Endothelial cell of umbilical vein (primary cell): ENCODE measurements around the gene ZSWIM6. TPM values are rescaled to one million over a fixed set of nuclear protein-coding genes. Genes with fewer than 3 reads are reported as not detected.

Source experiments
- BruUV-seq: library from RNA; stranded (reverse); fragments of 400-500 nt; replicated peaks from 2 replicates; lab custom pipeline; 2021; lab: Mats Ljungman, UMichigan
- CTCF ChIA-PET: fragments of 300-600, 350-600 bp; sonication (Branson Sonifier 250); formaldehyde crosslinking; loops from one replicate; lab custom pipeline; 2021; ENCODE audit warnings: antibody characterized with exemption, inconsistent platforms; lab: Charles Lee
- POLR2A ChIA-PET: fragments of 300-600, 350-600 bp; sonication (Branson Sonifier 250); formaldehyde crosslinking; loops from one replicate; lab custom pipeline; 2021; ENCODE audit warnings: antibody characterized with exemption, inconsistent platforms; lab: Charles Lee
- DNase-seq: peaks from one replicate; pipeline ENCODE4 v3.0.0-alpha.2; 2011; ENCODE audit warnings: low read depth, low spot score
- FAIRE-seq: peaks from 2 replicates; lab custom pipeline; 2011; peaks lifted over from hg19 to GRCh38; lab: Jason Lieb, UNC
- H2AFZ ChIP-seq: 2 replicates; pipeline ENCODE4 v1.6.0; 2012; ENCODE audit warnings: low read depth, low read length, control low read depth, inconsistent platforms
- H3K27ac ChIP-seq: 2 replicates; pipeline ENCODE4 v1.5.1; 2011; ENCODE audit warnings: low read depth, mild to moderate bottlenecking, control low read depth, low read length, moderate library complexity; ENCODE audit not compliant: insufficient read depth
- H3K27me3 ChIP-seq, 2 experiments: 2 replicates each; pipeline versions ENCODE4 v1.6.0 to v1.6.1; 2011; ENCODE audit warnings: low read length in 2 of 2, mixed read lengths in 1 of 2; ENCODE audit not compliant: control insufficient read depth in 2 of 2, insufficient read depth in 2 of 2
- H3K36me3 ChIP-seq, 2 experiments: 2 replicates in 1 of 2; 3 replicates in 1 of 2; pipeline ENCODE4 v1.5.1; 2011; ENCODE audit warnings: low read length in 2 of 2, mild to moderate bottlenecking in 1 of 2, moderate library complexity in 1 of 2; ENCODE audit not compliant: control insufficient read depth in 2 of 2, insufficient read depth in 2 of 2; ENCODE audit errors: extremely low read depth in 1 of 2
- H3K4me1 ChIP-seq: 3 replicates; pipeline ENCODE4 v1.5.1; 2011; ENCODE audit warnings: mild to moderate bottlenecking, low read length; ENCODE audit not compliant: control insufficient read depth, insufficient read depth; ENCODE audit errors: extremely low read depth
- H3K4me2 ChIP-seq: 2 replicates; pipeline ENCODE4 v1.6.1; 2011; ENCODE audit warnings: low read length, control low read depth, mixed read lengths; ENCODE audit not compliant: insufficient read depth
- H3K4me3 ChIP-seq, 3 experiments: fragments of 200-600 bp in 1 of 3; sonication (generic), shearing (Covaris generic) in 1 of 3; replicated peaks in 1 of 3; 2 replicates each; pipeline ENCODE4 v1.5.1; 2011 to 2016; ENCODE audit warnings: control low read depth in 3 of 3, low read length in 3 of 3, mild to moderate bottlenecking in 2 of 3, inconsistent platforms in 1 of 3, low read depth in 1 of 3, moderate library complexity in 1 of 3; ENCODE audit not compliant: insufficient read depth in 1 of 3
- H3K79me2 ChIP-seq: 2 replicates; pipeline ENCODE4 v1.6.0; 2012; ENCODE audit warnings: low read length, inconsistent platforms; ENCODE audit not compliant: control insufficient read depth, insufficient read depth
- H3K9ac ChIP-seq: replicated peaks from 2 replicates; pipeline ENCODE3; 2011; ENCODE audit warnings: low read length, control low read depth; ENCODE audit not compliant: insufficient read depth; ENCODE audit errors: extremely low read depth
- H3K9me1 ChIP-seq: replicated peaks from 3 replicates; pipeline ENCODE4 v1.6.0; 2011; ENCODE audit warnings: mild to moderate bottlenecking, low read length; ENCODE audit not compliant: control insufficient read depth, insufficient read depth; ENCODE audit errors: extremely low read depth
- H3K9me3 ChIP-seq: replicated peaks from 2 replicates; pipeline ENCODE4 v1.5.1; 2012; ENCODE audit warnings: low read length, inconsistent platforms; ENCODE audit not compliant: control insufficient read depth, insufficient read depth
- H4K20me1 ChIP-seq: replicated peaks from 2 replicates; pipeline ENCODE3; 2011; ENCODE audit warnings: mild to moderate bottlenecking, low read length; ENCODE audit not compliant: control insufficient read depth, insufficient read depth; ENCODE audit errors: extremely low read depth
- EZH2 ChIP-seq: IDR thresholded peaks from 2 replicates; pipeline ENCODE4 v1.6.1; 2012; ENCODE audit warnings: borderline replicate concordance, low read depth, mild to moderate bottlenecking, moderate library complexity, low read length, inconsistent platforms; ENCODE audit not compliant: severe bottlenecking
- FOS ChIP-seq: IDR thresholded peaks from 2 replicates; pipeline ENCODE4 v1.6.1; 2011; ENCODE audit warnings: mild to moderate bottlenecking, low read length, moderate library complexity, borderline replicate concordance; ENCODE audit not compliant: insufficient read depth
- GATA2 ChIP-seq: IDR thresholded peaks from 2 replicates; pipeline ENCODE4 v1.7.0; 2011; ENCODE audit warnings: low read depth, mild to moderate bottlenecking, moderate library complexity, mixed read lengths, low read length; ENCODE audit not compliant: insufficient read length, insufficient read depth
- JUN ChIP-seq: IDR thresholded peaks from 2 replicates; pipeline ENCODE4 v1.6.1; 2011; ENCODE audit warnings: borderline replicate concordance, low read depth; ENCODE audit not compliant: insufficient read length, insufficient read depth
- MYC ChIP-seq: IDR thresholded peaks from one replicate; pipeline ENCODE4 v1.6.1; 2011; ENCODE audit warnings: mild to moderate bottlenecking, low read depth, low read length
- POLR2A ChIP-seq: IDR thresholded peaks from 2 replicates; pipeline ENCODE4 v1.6.1; 2012; ENCODE audit warnings: low read depth, mild to moderate bottlenecking, control low read depth, low read length
- POLR2AphosphoS5 ChIP-seq: IDR thresholded peaks from 2 replicates; pipeline ENCODE4 v1.6.1; 2012; ENCODE audit warnings: low read depth, mild to moderate bottlenecking, control low read depth, low read length, moderate library complexity; ENCODE audit not compliant: insufficient read depth
- dilution Hi-C: fragments of 300-500 bp; cut with MboI; formaldehyde crosslinking; loops from one replicate; pipeline ENCODE4 v1.15.0; 2019; ENCODE audit warnings: low sequenced_read_pairs; ENCODE audit not compliant: extremely low pct_ligation_motif_present
- intact Hi-C: fragments of 100-400 bp; cut with micrococcal nuclease; formaldehyde crosslinking; loops from one replicate; pipeline ENCODE4 v1.10.0; 2022
- polyA plus RNA-seq, 4 experiments: library from polyadenylated mRNA; depleted of rRNA in 3 of 4; stranded (reverse) in 3 of 4; unstranded in 1 of 4; fragments of >200 nt; gene quantifications; 2 replicates each; pipeline versions ENCODE4 v1.2.1 to v1.2.3, GENCODE V29; 2011 to 2012; ENCODE audit warnings: missing spikeins in 1 of 4
- total RNA-seq: library from RNA; stranded (reverse); gene quantifications from 2 replicates; pipeline ENCODE4 v1.2.3, GENCODE V29; 2021
- TF ChIP-seq, protein P1 (sequence below): IDR thresholded peaks from 2 replicates; pipeline ENCODE4 v1.6.1; 2011; ENCODE audit not compliant: insufficient read depth, insufficient read length
- TF ChIP-seq, protein P2 (sequence below), 2 donors: IDR thresholded peaks; 1 replicate in 1 of 2; 2 replicates in 1 of 2; pipeline ENCODE4 v1.5.1; 2011; ENCODE audit warnings: low read length in 2 of 2, mild to moderate bottlenecking in 2 of 2, moderate library complexity in 2 of 2, control low read depth in 1 of 2, inconsistent platforms in 1 of 2, low read depth in 1 of 2; ENCODE audit not compliant: insufficient read depth in 1 of 2; ENCODE audit errors: extremely low read depth in 1 of 2

The ZSWIM6 gene
- total and polyA plus RNA-seq, 2 donors (not counting 3 experiments of a cell fraction or from before 2014, with no cell fraction given): 14.9 to 25.3 TPM

DNA sequence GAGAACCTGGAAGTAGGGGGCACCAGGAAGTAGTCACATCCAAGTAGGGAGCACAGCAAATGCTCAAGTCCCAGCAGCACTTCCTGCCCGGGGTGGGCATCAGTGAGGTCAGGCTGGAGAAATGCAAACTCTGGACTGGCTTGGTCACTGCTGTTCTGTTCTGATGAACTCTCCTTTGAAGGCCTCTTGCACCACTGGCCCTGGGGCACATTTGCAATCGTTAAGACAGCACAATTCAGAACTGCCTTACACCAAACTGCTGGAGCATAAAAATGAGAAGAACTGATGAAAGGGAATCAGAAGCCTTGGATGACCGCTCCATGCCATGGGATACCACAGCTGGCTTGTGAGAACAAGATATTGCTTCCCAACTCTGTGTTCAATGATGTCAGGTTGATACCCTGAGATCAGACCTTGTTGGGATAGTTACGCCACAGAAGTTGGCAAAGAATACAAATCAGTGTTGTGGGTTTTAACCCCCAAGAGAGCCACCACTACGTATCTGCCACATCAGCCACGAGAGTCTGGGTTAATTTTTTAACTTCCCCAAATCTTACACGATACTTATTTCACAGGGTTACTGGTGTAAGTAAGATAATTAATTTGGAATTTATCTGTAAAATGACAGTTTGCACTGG lies 42.3 kb upstream of the ZSWIM6 start:
- no peak overlapping the region for H3K27ac ChIP-seq
- BruUV-seq: no TSS peak
- no peaks in the 10 kb centered on the region for H4K20me1 ChIP-seq
- DNase-seq: no peak
- no peak overlapping the region for H3K9ac ChIP-seq
- no peaks in the 10 kb centered on the region for H3K9me1 ChIP-seq
- H3K79me2 ChIP-seq: no peaks in the 10 kb centered on the region
- no peaks in the 10 kb centered on the region for H3K27me3 ChIP-seq
- TF ChIP-seq, protein P1, sequence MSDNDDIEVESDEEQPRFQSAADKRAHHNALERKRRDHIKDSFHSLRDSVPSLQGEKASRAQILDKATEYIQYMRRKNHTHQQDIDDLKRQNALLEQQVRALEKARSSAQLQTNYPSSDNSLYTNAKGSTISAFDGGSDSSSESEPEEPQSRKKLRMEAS: no peak
- TF ChIP-seq, protein P2, sequence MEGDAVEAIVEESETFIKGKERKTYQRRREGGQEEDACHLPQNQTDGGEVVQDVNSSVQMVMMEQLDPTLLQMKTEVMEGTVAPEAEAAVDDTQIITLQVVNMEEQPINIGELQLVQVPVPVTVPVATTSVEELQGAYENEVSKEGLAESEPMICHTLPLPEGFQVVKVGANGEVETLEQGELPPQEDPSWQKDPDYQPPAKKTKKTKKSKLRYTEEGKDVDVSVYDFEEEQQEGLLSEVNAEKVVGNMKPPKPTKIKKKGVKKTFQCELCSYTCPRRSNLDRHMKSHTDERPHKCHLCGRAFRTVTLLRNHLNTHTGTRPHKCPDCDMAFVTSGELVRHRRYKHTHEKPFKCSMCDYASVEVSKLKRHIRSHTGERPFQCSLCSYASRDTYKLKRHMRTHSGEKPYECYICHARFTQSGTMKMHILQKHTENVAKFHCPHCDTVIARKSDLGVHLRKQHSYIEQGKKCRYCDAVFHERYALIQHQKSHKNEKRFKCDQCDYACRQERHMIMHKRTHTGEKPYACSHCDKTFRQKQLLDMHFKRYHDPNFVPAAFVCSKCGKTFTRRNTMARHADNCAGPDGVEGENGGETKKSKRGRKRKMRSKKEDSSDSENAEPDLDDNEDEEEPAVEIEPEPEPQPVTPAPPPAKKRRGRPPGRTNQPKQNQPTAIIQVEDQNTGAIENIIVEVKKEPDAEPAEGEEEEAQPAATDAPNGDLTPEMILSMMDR (IDR thresholded peaks at IDR 0.05; ENCODE audit: extremely low read depth in 1 of 2, insufficient read depth in 1 of 2, low read depth in 1 of 2, low read length in 2 of 2): no peak
- TF ChIP-seq MYC (no peak), FOS (no peak), GATA2 (no peak), JUN (no peak), POLR2AphosphoS5 (no peak), POLR2A (no peak), EZH2 (no peak)
- no peak overlapping the region for H3K4me3 ChIP-seq
- dilution Hi-C loops: no loop called here
- intact Hi-C loops: no loop called here
- peak overlapping the region; percentile 76 for H2AFZ ChIP-seq
- no peak overlapping the region for H3K4me2 ChIP-seq
- no peaks in the 10 kb centered on the region for H3K36me3 ChIP-seq
- peaks cover 20% of the 10 kb centered on the region for H3K4me1 ChIP-seq
- POLR2A ChIA-PET: interaction anchor here (1.5 kb wide), 1 partner anchor 12 kb away, joined by 3 read pairs; no protein-coding TSS in a partner anchor
- peak; percentile 38 for FAIRE-seq
- H3K9me3 ChIP-seq: no peaks in the 10 kb centered on the region
- CTCF ChIA-PET: interaction anchor here (1.0 to 1.1 kb wide), 3 partner anchors 8 to 80 kb away, joined by 3 read pairs; no protein-coding TSS in a partner anchor
